ENCODE measurements around the gene MVB12A.

MVB12A gene

DNA sequence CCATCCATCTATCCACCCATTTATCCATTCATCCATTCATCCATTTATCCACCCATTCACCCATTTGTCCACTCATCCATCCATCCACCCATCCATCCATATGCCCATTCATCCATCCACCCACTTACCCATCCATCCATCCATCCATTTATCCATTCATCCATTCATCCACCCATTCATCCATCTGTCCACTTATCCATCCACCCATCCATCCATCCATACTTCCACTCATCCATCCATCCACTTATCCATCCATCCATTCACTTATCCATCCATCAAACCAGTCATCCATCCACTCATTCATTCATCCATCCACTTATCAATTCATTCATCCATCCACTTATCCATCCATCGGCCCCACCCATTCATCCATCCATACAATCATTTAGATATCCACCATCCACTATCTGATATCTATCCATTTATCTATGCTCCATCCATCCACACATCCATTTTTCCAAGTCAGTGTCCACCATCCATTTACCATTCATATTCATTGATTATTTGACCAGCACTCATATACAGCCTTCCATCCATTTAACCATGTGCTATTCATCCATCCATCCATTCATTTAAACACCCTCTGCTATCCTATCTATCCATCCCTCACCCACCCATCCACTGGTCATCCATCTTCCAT is 25.8 kb downstream of the MVB12A start:
- H3K4me3 ChIP-seq = no peak overlapping the region
- TF ChIP-seq FOXP2 (optimal IDR thresholded peaks at IDR 0.05; ENCODE audit: control extremely low read depth, extremely low read length, insufficient read depth) = no peak
- no peak for TF ChIP-seq EZH2 (IDR thresholded peaks at IDR 0.05)
- no peak for TF ChIP-seq POLR2AphosphoS5 (IDR thresholded peaks at IDR 0.05; ENCODE audit: borderline replicate concordance, low read depth, low read length)
- DNase-seq (ENCODE audit: low read depth, low spot score) = no peak
- H3K27ac ChIP-seq = no peak overlapping the region
- H3K9me3 ChIP-seq (ENCODE audit: low read depth, low read length) = no peaks in the 10 kb centered on the region
- no peak overlapping the region for H3K9ac ChIP-seq (ENCODE audit: insufficient read length)
- no peaks in the 10 kb centered on the region for H3K36me3 ChIP-seq (ENCODE audit: insufficient read depth, low read length)

- no peak for TF ChIP-seq POLR2AphosphoS5 (IDR thresholded peaks at IDR 0.05; ENCODE audit: borderline replicate concordance, low read depth, low read length)
- TF ChIP-seq EZH2 (IDR thresholded peaks at IDR 0.05) = no peak
- no peak for TF ChIP-seq FOXP2 (optimal IDR thresholded peaks at IDR 0.05; ENCODE audit: control extremely low read depth, extremely low read length, insufficient read depth)
- H3K9ac ChIP-seq (ENCODE audit: insufficient read length) = no peak overlapping the region
- H3K27ac ChIP-seq = no peak overlapping the region
- H3K9me3 ChIP-seq (ENCODE audit: low read depth, low read length) = no peaks in the 10 kb centered on the region
- no peaks in the 10 kb centered on the region for H3K36me3 ChIP-seq (ENCODE audit: insufficient read depth, low read length)
- H3K4me3 ChIP-seq = no peak overlapping the region
- DNase-seq (ENCODE audit: low read depth, low spot score) = no peak
These were observed 27.9 kb downstream of the MVB12A start for GRCh38 chr19:17447704-17448130.

- no peak for DNase-seq (ENCODE audit: low read depth, low spot score)
- TF ChIP-seq POLR2AphosphoS5 (IDR thresholded peaks at IDR 0.05; ENCODE audit: borderline replicate concordance, low read depth, low read length) = no peak
- TF ChIP-seq EZH2 (IDR thresholded peaks at IDR 0.05) = no peak
- no peak for TF ChIP-seq FOXP2 (optimal IDR thresholded peaks at IDR 0.05; ENCODE audit: control extremely low read depth, extremely low read length, insufficient read depth)
- H3K36me3 ChIP-seq (ENCODE audit: insufficient read depth, low read length) = no peaks in the 10 kb centered on the region
- H3K27ac ChIP-seq = no peak within 1 kb of the TSS
- peak within 1 kb of the TSS; percentile 60 for H3K4me3 ChIP-seq
- H3K9me3 ChIP-seq (ENCODE audit: low read depth, low read length) = no peaks in the 10 kb centered on the region
- H3K9ac ChIP-seq (ENCODE audit: insufficient read length) = no peak within 1 kb of the TSS
These were observed 28.5 kb downstream of the MVB12A start, which contains the start of gene TMEM221 for GRCh38 chr19:17448131-17448967. Gene TMEM221 (minus strand): TSS chr19:17448668. CDS start chr19:17448462, 206 bp downstream.

DNA sequence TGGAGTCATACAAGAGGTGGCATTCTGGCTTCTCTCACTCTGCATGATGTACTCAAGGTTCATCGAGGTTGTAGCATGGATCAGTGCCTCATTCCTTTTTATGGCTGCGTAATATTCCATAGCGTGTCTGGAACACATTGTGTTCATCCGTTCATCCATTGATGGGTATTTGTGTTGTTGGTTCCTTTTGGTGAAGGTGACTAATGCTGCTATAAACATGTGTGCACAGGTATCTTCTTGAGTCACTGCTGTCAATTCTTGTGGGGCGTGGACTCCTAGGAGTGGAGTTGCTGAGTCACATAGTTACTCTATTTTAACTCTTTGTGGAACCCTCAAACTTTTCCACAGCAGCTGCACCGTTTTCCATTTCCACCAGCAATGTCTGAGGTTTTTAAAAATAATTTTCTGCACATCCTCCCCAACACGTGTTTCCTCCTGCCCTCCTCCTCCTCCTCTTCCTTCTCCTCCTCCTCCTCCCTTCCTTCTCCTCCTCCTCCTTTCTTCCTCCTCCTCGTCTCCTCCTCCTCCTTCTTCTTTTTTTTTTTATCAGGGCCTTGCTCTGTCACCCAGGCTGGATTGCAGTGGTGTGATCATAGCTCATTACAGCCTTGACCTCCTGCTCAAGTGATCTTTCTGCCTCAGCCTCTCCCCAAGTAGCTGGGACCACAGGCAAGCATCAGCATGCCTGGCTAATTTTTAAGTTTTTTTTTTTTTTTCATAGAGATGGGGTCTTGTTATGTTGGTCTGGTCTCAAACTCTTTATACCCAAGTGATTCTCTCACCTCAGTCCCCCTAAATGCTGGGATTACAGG is 30.6 kb downstream of the MVB12A start:
- no peaks in the 10 kb centered on the region for H3K36me3 ChIP-seq (ENCODE audit: insufficient read depth, low read length)
- DNase-seq (ENCODE audit: low read depth, low spot score) = no peak
- H3K9ac ChIP-seq (ENCODE audit: insufficient read length) = no peak overlapping the region
- no peaks in the 10 kb centered on the region for H3K9me3 ChIP-seq (ENCODE audit: low read depth, low read length)
- H3K4me3 ChIP-seq = no peak overlapping the region
- TF ChIP-seq EZH2 (IDR thresholded peaks at IDR 0.05) (no peak), POLR2AphosphoS5 (IDR thresholded peaks at IDR 0.05; ENCODE audit: borderline replicate concordance, low read depth, low read length) (no peak), FOXP2 (optimal IDR thresholded peaks at IDR 0.05; ENCODE audit: control extremely low read depth, extremely low read length, insufficient read depth) (no peak)
- no peak overlapping the region for H3K27ac ChIP-seq

GRCh38 chr19:17451820-17452219 is 32.0 kb downstream of the MVB12A start:
- no peak for DNase-seq (ENCODE audit: low read depth, low spot score)
- Histone ChIP-seq H3K9ac (ENCODE audit: insufficient read length) (no peak overlapping the region), H3K36me3 (ENCODE audit: insufficient read depth, low read length) (no peaks in the 10 kb centered on the region), H3K9me3 (ENCODE audit: low read depth, low read length) (no peaks in the 10 kb centered on the region), H3K4me3 (no peak overlapping the region), H3K27ac (no peak overlapping the region)
- TF ChIP-seq POLR2AphosphoS5 (IDR thresholded peaks at IDR 0.05; ENCODE audit: borderline replicate concordance, low read depth, low read length) (no peak), EZH2 (IDR thresholded peaks at IDR 0.05) (no peak), FOXP2 (optimal IDR thresholded peaks at IDR 0.05; ENCODE audit: control extremely low read depth, extremely low read length, insufficient read depth) (no peak)

GRCh38 chr19:17454576-17455071 is 34.8 kb downstream of the MVB12A start:
- DNase-seq (ENCODE audit: low read depth, low spot score) = no peak
- no peak for TF ChIP-seq FOXP2 (optimal IDR thresholded peaks at IDR 0.05; ENCODE audit: control extremely low read depth, extremely low read length, insufficient read depth)
- no peak for TF ChIP-seq POLR2AphosphoS5 (IDR thresholded peaks at IDR 0.05; ENCODE audit: borderline replicate concordance, low read depth, low read length)
- no peak for TF ChIP-seq EZH2 (IDR thresholded peaks at IDR 0.05)
- H3K36me3 ChIP-seq (ENCODE audit: insufficient read depth, low read length) = no peaks in the 10 kb centered on the region
- no peaks in the 10 kb centered on the region for H3K9me3 ChIP-seq (ENCODE audit: low read depth, low read length)
- H3K9ac ChIP-seq (ENCODE audit: insufficient read length) = no peak overlapping the region
- no peak overlapping the region for H3K27ac ChIP-seq
- H3K4me3 ChIP-seq = no peak overlapping the region

DNA sequence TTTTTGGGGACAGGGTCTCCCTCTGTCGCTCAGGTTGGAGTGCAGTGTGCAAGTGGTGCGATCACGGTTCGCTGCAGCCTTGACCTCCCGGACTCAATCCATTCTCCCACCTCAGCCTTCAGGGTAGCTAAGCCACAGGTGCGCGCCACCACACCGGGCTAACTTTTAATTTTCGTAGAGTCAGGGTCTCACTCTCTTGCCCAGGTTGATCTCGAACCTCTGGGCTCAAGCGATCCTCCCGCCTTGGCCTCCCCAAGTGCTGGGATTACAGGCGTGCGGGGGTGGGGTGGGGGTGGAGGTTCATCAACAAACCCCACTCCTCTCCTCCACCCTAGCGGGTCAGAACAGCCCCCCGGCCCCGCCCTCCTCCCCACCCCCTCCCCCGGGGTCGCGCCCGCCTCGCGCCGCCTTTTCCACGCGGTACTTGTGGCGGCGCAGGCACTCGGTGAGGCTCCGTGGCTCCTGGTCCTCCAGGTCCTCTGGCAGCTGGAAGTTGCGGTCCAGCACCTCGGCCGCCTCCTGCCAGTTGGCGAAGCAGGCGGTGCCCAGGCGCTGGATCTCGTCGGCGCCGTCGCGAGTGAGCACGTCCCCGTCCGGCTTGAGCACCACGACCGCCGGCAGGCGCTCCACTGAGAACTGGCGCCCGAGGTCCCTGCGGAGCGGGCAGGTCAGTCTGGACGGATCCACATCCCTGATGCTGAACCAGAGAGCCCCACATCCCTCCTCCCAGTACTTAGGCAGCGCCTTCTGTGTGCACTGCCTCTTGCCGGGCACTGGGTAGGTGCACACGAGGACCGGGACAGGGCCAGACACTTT is 35.7 kb downstream of the MVB12A start:
- no peaks in the 10 kb centered on the region for H3K36me3 ChIP-seq (ENCODE audit: insufficient read depth, low read length)
- no peak overlapping the region for H3K9ac ChIP-seq (ENCODE audit: insufficient read length)
- H3K9me3 ChIP-seq (ENCODE audit: low read depth, low read length) = no peaks in the 10 kb centered on the region
- no peak for DNase-seq (ENCODE audit: low read depth, low spot score)
- no peak overlapping the region for H3K27ac ChIP-seq
- TF ChIP-seq FOXP2 (optimal IDR thresholded peaks at IDR 0.05; ENCODE audit: control extremely low read depth, extremely low read length, insufficient read depth) = no peak
- TF ChIP-seq EZH2 (IDR thresholded peaks at IDR 0.05) = no peak
- no peak for TF ChIP-seq POLR2AphosphoS5 (IDR thresholded peaks at IDR 0.05; ENCODE audit: borderline replicate concordance, low read depth, low read length)
- no peak overlapping the region for H3K4me3 ChIP-seq

Data from SK-N-MC (cell line).